ACHN (cell line): Measurements from ENCODE around the gene MCF2L.

Experiments used
- DNase-seq: peaks from one replicate; pipeline ENCODE4 v3.0.0-alpha.2; 2015
- in situ Hi-C: cut with HindIII; loops from 2 replicates; pipeline ENCODE4 v1.10.0; 2017; ENCODE audit warnings: low sequenced_read_pairs, low pct_ligation_motif_present, low pct_unique_long_range_greater_than_20kb

The MCF2L gene

GRCh38 chr13:113005076-113005865, 36.3 kb downstream of the MCF2L start:
- in situ Hi-C loops = no loop called here
- DNase-seq = no peak

GRCh38 chr13:113005997-113006396, 37.0 kb downstream of the MCF2L start:
- no peak for DNase-seq
- in situ Hi-C loops = no loop called here

- in situ Hi-C loops = no loop called here
- DNase-seq = no peak
Observed at GRCh38 chr13:113006660-113007059, 37.6 kb downstream of the MCF2L start.

GRCh38 chr13:113008851-113009250, 39.8 kb downstream of the MCF2L start:
- in situ Hi-C loops = no loop called here

GRCh38 chr13:113009743-113010509, 40.9 kb downstream of the MCF2L start:
- in situ Hi-C loops = no loop called here

More at GRCh38 chr13:113008851-113009250, 39.8 kb downstream of the MCF2L start:
- no peak for DNase-seq

GRCh38 chr13:113010510-113010865, 41.5 kb downstream of the MCF2L start:
- DNase-seq = no peak
- in situ Hi-C loops = no loop called here

More at GRCh38 chr13:113009743-113010509, 40.9 kb downstream of the MCF2L start:
- no peak for DNase-seq

GRCh38 chr13:113013303-113013702, 44.3 kb downstream of the MCF2L start:
- in situ Hi-C loops = no loop called here
- DNase-seq = no peak

- in situ Hi-C loops = no loop called here
- no peak for DNase-seq
Observed at GRCh38 chr13:113013878-113014751, 45.1 kb downstream of the MCF2L start.

- in situ Hi-C loops = no loop called here
- no peak for DNase-seq
Observed at GRCh38 chr13:113014752-113015745, 46.0 kb downstream of the MCF2L start.

GRCh38 chr13:113015826-113016525, 47.0 kb downstream of the MCF2L start:
- no peak for DNase-seq
- in situ Hi-C loops = no loop called here

- DNase-seq = no peak
- in situ Hi-C loops = no loop called here
Observed at GRCh38 chr13:113016526-113017295, 47.7 kb downstream of the MCF2L start.

- in situ Hi-C loops = no loop called here
- no peak for DNase-seq
Observed at GRCh38 chr13:113017506-113018215, 48.6 kb downstream of the MCF2L start.

- in situ Hi-C loops = no loop called here
- DNase-seq = no peak
Observed at GRCh38 chr13:113018676-113019465, 49.9 kb downstream of the MCF2L start.

- in situ Hi-C loops = no loop called here
- DNase-seq = no peak
Observed at GRCh38 chr13:113020323-113021080, 51.5 kb downstream of the MCF2L start.

GRCh38 chr13:113021391-113021790, 52.4 kb downstream of the MCF2L start:
- in situ Hi-C loops = no loop called here
- no peak for DNase-seq
